ENCODE results near the gene ZNF823.
"Not testable (repeated sequence)": the region's sequence is repeated elsewhere in the genome, so short reads cannot be mapped to it uniquely, and the experiment has no call there.

ZNF823 gene

DNA sequence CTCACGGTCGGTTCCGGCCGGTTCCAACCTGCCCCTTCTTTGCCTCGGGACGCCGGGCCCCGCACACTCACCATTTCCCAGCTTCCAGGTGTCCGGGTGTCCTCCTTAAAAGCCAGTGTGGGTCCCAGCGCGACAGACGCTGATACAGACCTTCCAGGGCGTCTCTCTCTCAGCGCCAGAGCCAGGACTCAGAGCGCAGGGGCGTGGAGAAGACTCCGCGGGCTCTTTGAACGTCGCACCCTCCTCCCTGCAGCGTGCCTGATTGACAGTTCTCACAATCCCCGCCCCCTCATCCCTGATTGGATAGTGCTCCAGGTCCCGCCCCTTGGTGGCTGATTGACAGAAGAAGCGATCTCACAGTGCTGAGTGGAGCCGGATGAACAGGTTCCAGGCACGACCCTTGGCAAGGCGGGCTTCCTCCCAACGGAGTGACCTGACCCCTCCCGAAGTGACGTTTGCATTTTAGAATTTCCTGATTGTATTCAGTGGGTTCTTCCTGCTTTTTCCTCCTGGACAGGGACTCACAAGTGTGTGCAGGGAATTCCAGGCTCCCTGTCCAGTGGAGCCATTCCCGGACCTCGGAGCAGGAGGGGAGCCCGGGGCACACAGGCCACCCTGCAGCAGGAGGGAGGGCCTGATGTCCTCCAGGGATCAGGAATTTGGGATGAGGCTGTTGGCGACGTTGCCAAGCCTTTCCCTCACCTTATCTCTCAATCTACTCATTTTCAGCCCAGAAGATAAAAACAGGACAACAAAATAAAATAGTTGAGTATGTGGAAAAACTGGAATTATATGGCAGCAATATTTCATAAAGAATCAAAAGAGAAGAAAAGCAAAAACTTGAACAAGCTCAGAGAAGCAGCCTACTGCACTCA lies at the start of gene ZNF823:
Gene ZNF823, minus strand, starts transcription at position 201 of the 875 bp plus-strand sequence. Its CDS starts 127 bp downstream, at position 74.
- DNase-seq (ENCODE audit: low read depth in 2 of 2, low spot score in 1 of 2) = peak; percentile 93 to 97

DNA sequence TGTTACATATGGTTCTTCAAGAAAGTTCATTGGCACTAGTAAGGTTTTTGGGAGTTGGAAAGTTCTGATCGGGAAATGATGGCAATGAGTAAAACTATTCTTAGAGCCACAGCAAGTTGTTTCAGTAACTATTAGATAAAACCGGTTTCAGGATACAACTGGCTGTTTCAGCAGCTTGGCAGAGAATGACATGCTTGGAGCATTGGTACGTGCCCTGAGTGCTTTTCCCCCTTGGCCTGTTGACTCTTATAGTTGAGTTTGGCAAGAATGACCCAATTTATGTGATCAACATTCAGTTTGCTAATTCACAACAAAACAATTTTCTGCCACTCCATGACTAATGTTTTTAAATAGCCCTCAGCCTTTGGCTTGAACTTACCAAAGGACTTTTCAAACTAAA lies 48.8 kb upstream of the ZNF823 start:
- DNase-seq (ENCODE audit: low read depth in 2 of 2, low spot score in 1 of 2) = no peak

DNA sequence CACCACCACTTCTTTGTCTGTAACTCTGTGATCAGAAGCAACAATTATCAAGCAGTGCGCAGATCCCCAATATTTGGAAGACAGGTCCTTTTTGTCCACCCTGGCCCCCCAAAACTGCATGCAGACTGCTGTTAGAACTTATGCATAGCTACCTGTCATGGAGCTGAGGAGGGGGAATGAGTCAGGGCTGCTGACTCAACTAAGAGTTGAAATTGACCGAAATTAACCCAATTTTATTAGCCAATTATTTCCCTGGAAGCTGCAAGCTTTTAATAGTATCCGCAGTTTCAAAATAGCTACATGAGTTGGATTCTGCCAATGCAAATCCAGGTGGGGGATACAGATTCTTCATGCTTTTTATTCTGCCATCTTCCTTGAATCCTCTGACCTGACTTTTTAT lies 45.6 kb upstream of the ZNF823 start:
- DNase-seq (ENCODE audit: low read depth in 2 of 2, low spot score in 1 of 2) = no peak

DNA sequence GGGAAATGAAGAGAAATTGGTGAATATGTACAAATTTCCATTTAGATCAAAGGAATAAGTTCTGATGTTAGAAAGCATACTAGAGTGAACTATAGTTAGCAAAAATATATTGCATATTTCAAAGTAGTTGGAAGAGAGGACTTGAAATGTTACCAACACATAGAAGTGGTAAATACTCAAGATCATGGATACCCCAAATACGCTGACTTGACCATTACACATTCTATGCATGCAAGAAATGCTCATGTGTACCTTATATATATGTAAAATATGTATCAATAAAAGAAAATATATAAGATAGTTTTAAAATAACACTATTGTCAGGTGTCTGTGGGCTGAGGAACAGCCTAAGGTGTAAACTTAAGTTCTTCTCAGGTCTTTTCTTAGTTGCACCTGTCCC lies 45.0 kb upstream of the ZNF823 start:
- no peak for DNase-seq (ENCODE audit: low read depth in 2 of 2, low spot score in 1 of 2)

DNA sequence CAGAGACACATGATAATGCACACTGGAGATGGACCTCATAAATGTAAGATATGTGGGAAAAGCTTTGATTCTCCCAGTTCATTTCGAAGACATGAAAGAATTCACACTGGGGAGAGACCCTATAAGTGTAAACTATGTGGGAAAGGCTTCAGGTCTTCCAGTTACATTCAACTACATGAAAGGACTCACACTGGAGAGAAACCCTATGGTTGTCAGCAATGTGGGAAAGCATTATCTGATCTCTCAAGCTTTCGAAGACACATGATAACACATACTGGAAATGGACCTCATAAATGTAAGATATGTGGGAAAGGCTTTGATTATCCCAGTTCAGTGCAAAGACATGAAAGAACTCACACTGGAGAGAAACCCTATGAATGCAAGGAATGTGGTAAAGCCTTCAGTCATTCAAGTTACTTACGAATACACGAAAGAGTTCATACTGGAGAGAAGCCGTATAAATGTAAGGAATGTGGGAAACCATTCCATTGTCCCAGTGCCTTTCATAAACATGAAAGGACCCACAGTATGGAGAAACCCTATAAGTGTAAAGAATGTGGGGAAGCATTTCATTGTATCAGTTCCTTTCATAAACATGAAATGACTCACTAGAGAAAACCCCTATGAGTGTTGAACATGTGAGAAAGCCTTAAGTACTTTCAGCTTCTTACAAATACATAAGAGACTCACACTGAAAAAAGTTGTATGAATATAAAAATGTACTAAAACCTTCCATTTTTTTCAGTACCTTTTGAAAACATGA lies 42.7 kb upstream of the ZNF823 start:
- DNase-seq (ENCODE audit: low read depth in 2 of 2, low spot score in 1 of 2) = no peak

DNA sequence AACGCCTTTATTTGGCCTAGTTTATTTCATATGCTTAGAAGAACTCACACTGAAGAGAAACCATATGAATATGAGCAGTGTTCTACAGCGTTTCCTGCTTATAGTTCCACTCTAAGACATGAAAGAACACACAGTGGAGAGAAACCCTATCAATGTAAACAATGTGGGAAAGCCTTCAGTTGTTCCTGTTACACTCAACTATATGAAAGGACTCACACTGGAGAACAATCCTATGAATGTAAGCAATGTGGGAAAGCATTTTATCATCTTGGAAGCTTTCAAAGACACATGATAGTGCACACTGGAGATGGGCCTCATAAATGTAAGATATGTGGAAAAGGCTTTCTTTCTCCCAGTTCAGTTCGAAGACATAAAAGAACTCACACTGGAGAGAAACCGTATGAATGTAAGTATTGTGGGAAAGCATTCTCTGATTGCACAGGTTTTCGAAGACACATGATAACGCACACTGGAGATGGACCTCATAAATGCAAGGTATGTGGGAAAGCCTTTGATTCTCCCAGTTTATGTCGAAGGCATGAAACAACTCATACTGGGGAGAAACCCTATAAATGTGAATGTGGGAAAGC lies 41.8 kb upstream of the ZNF823 start:
- DNase-seq (ENCODE audit: low read depth in 2 of 2, low spot score in 1 of 2) = no peak

DNA sequence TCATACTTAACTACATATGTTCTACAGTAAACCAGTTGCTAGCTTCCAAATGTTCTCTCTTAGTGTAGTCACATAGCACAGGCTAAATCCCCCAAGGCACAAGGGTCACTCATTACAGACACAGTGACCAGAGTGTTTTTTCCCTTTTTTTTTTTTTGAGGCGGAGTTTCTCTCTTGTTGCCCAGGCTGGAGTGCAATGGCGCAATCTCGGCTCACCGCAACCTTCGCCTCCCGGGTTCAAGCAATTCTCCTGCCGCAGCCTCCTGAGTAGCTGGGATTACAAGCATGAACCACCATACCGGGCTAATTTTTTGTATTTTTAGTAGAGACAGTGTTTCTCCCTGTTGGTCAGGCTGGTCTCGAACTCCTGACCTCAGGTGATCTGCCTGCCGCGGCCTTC lies 37.9 kb upstream of the ZNF823 start:
- not testable (repeated sequence) for DNase-seq (ENCODE audit: low read depth in 2 of 2, low spot score in 1 of 2)

DNA sequence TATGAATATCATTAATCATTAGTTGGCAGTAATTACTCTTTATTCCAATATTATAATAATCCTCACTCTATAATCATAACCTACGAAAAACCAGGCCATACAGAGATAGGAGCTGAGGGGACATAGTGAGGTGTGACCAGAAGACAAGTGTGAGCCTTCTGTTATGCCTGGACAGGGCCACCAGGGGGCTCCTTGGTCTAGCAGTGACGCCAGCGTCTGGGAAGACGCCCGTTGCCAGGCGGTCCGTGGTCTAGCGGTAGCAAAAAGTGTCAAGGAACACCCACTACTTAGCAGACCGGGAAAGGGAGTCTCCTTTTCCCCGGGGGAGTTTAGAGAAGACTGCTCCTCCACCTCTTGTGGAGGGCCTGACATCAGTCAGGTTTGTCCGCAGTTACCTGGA lies 32.8 kb upstream of the ZNF823 start:
- not testable (repeated sequence) for DNase-seq (ENCODE audit: low read depth in 2 of 2, low spot score in 1 of 2)

DNA sequence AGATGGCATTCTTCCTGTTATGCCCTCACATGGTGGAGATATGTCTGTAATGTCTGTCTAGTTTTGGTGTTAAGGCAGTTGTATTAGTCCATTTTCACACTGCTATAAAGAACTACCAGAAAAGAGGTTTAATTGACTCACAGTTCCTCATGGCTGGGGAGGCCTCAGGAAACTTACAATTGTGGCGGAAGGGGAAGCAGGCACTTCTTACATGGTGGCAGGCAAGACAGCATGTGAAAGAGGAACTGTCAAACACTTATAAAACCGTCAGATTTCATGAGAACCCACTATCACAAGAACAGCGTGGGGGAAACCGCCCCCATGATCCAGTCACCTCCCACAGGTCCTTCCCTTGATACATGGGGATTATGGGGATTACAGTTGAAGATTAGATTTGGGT lies 31.2 kb upstream of the ZNF823 start:
- DNase-seq (ENCODE audit: low read depth in 2 of 2, low spot score in 1 of 2) = no peak

DNA sequence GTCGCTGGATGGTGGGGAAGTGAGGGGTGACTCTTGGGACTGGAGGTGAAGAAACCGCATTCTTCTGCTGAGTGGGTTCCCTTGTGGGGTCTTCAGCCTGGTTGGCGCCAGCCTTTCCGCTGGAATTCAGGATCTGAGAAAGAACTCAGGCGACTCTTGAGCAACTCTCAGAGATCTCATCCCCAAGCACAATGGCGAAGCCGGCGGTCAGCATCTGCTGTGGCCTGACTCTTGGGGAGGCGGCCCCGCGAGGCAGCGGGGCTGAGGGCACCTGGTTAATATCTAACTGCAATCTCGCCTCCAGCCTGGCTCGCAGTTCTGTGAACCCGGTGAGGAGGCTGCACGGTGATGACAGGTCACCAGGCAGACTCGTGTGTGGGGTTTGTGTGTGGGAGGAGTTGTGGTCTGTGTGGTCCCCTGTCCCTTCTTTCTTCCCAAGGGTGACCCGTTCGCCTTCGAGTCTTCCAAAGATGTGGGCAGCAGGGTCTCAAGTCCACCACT lies 28.9 kb upstream of the ZNF823 start:
- no peak for DNase-seq (ENCODE audit: low read depth in 2 of 2, low spot score in 1 of 2)

DNA sequence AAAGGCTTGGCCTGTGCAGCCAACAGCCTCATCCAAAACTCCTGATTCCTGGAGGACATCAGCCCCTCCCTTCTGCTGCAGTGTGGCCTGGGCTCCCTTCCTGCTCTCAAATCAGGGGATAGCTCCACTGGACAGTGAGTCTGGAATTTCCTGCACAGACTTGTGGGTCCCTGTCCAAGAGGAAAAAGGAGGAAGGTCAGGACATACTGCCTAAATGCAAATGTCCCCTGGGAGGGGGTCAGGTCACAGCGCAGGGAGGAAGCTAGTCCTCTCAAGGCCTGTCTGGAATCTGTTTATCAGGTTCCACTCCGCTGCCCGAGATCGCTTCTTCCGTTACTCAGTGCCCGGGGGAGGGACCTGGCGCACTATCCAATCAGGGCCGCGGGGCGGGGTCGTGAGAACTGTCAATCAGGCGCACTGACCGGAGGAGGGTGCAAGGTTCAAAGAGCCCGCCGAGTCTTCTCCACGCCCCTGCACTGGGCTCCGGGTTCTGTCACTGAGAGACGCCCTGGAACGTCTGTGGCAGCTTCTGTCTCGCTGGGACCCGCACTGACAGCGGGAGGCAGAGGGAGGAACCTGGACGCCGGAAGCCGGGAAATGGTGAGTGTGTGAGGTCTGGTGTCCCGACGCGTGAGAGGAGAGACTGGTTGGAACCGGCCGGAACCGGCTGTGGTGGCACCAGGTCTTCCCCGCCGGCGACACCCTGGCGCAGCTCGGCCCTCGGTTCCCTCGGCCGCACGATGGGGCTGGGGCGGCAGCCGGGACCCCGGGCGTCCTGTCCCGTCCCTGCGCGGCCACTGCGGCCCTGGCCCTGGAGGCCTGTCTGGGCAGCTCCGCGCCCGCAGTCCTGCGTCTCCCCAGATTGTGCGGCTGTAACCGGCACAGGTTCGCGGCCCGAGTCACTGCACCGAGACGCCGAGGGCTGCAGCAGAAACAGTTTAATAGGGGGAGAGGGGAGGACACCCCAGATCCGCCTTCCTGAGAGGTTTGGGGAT lies 28.1 kb upstream of the ZNF823 start, which contains the start of gene ZNF441:
Gene ZNF441, plus strand, starts transcription at position 404 of the 995 bp plus-strand sequence. Its CDS starts 194 bp downstream, at position 598.
- peak; percentile 85 to 89 for DNase-seq (ENCODE audit: low read depth in 2 of 2, low spot score in 1 of 2)

DNA sequence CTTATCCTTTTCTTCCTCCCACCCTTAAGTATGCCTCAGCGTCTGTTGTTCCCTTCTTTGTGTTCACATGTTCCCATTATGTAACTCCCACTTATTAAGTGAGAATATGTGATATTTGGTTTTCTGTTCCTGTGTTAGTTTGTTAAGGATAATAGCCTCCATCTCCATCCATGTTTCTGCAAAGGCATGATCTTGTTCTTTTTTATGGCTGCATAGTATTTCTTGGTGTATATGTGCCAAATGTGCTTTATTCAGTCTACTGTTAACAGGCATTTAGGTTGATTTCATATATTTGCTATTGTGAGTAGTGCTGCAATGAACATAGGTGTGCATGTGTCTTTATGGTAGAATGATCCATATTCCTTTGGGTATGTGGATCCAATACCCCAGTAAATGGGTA lies 24.9 kb upstream of the ZNF823 start:
- DNase-seq (ENCODE audit: low read depth in 2 of 2, low spot score in 1 of 2) = no peak

DNA sequence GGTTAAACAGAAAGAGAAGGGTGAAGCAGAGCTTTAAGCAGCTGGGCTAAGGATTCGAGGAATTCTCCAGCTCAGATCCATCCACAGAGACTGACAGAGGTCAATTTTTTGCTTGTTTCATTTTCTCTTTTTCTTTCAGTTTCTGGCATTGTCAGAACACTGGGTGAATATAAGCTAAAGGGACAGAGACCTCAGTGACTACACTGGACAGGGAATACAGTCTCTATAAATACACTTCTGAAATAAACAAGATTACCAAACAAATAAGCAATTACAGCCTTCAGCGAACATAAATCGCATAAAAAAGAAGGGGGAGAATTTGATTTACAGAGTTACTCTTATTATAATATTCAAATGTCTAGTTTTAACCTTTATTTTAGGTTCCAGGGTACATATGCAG lies 24.4 kb upstream of the ZNF823 start:
- no peak for DNase-seq (ENCODE audit: low read depth in 2 of 2, low spot score in 1 of 2)

DNA sequence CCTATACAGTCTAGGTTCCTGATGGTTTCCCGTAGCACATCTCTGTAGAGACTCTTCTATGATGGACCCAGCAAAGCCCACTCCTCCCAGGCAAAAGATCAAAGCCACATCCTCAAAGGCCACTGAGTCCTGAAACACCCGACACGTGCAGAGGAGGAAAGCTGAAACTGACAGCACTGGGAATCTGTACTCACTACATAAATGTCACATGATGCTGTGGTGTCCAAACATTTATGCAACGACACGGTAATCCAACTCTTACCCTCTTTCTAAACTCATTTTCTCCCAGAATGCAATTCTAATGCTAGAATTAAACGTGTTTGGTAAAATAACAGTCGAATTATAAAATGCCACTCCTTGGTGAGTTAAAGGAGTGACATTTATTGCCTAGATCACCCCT lies 21.1 kb upstream of the ZNF823 start:
- no peak for DNase-seq (ENCODE audit: low read depth in 2 of 2, low spot score in 1 of 2)

DNA sequence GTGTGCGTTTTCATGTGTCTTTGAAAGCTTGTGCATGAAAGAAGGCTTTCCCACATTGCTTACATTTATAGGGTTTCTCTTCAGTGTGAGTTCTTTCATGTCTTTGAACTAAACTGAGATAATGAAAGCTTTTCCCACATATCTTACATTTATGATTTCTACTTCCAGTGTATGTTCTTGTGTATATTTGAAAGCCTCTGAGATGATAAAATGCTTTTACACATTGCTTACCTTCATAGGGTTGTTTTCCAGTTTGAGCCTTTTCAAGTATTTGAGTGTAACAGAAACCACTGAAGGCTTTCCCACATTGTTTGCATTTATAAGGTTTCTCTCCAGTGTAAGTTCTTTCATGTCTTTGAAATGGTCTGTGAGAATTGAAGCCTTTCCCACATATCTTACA lies 18.2 kb upstream of the ZNF823 start:
- DNase-seq (ENCODE audit: low read depth in 2 of 2, low spot score in 1 of 2) = no peak

DNA sequence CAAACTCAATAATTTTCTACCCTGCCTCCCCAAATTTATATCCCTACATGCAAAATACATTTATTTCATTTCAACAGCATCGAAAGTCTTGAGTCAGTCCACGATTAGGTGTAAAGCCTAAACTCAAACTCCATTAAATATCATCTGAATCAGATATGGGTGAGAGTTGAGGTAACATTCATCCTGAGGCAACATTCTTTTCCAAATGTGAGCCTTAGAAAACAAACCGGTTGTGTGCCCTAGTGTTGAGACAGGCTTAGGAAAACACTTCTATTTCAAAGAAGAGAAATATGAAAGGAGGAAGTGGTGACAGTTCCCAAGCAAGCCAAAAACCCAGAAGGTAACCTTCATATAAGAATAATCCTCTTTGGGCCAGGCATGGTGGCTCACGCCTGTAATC lies 15.9 kb upstream of the ZNF823 start:
- DNase-seq (ENCODE audit: low read depth in 2 of 2, low spot score in 1 of 2) = no peak

DNA sequence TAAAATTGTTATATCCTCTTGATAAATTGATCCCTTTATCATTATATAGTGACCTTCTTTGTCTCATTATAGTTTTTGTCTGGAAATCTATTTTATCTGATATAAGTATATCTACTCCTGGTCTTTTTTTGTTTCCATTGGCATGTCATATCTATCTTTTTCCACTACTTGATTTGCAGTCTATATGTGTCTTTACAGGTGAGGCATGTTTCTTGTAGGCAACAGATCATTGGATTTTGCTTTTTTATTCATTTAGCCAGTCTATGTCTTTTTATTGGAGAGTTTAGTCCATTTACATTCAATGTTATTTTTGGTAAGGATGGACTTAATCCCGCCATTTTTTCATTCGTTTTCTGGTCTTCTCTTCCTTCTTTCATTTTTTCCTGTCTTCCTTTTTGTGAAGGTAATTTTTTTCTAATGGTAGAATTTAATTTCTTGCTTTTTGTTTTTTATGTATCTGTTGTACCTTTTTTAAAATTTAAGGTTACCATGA lies 13.5 kb upstream of the ZNF823 start:
- no peak for DNase-seq (ENCODE audit: low read depth in 2 of 2, low spot score in 1 of 2)

DNA sequence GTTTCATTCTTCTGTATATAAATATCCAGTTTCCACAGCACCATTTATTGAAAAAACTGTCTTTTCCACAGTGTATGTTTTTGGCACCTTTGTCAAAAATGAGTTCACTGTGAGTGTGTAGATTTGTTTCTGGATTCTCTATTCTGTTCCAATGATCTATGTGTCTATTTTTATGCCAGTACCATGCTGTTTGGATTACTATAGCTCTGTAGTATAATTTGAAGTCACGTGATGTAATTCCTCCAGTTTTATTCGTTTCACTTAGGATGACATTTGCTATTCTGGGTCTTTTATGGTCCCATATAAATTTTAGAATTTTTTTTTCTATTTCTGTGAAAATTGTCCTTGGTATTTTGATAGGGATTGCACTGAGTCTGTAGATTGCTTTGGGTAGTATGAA lies 11.0 kb upstream of the ZNF823 start:
- no peak for DNase-seq (ENCODE audit: low read depth in 2 of 2, low spot score in 1 of 2)

DNA sequence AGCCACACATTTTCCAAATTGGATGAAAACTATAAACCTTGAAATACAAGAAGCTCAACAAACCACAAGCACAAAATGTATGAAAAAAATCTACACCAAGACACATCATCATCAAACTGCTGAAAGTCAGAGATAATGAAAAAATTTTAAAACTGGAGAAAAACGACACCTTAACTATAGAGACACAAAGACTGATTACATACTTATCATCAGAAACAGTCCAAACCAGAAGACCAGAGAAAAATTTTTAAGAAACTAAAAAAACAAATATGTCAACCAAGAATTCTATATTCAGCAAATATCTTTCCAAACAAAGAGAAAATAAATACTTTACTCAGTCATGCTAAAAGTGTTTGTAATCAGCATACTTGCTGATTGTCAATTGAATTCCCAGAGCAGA lies 8.5 kb upstream of the ZNF823 start:
- no peak for DNase-seq (ENCODE audit: low read depth in 2 of 2, low spot score in 1 of 2)

DNA sequence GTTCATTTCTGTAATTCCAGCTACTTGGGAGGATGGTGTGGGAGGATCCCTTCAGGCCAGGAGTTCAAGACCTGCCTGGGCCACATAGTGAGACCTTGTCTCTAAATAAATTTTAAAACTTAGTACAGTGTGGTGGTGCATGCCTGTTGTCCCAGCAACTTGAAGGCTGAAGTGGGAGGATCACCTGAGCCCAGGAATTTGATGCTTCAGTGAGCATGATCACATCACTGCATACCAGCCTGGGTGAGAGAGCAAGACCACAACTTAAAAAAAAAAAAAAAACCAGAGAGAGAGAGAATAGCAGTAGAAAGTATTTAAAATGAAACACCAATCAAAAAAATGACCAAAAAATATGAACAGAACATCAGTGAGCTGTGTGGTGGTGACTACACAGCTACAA lies 7.1 kb upstream of the ZNF823 start:
- no peak for DNase-seq (ENCODE audit: low read depth in 2 of 2, low spot score in 1 of 2)

Measured in stimulated activated CD8-positive, alpha-beta memory T cell treated with anti-CD3 and anti-CD28 coated beads, Interleukin-4, amount 100 ng/mL, for 4 hours (primary cell).